HTERT RPE-1 (cell line): Measurements from ENCODE around the gene TRIM14.
"Not testable (repeated sequence)": the region's sequence is repeated elsewhere in the genome, so short reads cannot be mapped to it uniquely, and the experiment has no call there.

Experiments used
- in situ Hi-C: fragments of 300-500 bp; cut with MboI; formaldehyde crosslinking; loops from 4 replicates; pipeline ENCODE4 v1.14.3; 2020; ENCODE audit warnings: low sequenced_read_pairs

Gene TRIM14

DNA sequence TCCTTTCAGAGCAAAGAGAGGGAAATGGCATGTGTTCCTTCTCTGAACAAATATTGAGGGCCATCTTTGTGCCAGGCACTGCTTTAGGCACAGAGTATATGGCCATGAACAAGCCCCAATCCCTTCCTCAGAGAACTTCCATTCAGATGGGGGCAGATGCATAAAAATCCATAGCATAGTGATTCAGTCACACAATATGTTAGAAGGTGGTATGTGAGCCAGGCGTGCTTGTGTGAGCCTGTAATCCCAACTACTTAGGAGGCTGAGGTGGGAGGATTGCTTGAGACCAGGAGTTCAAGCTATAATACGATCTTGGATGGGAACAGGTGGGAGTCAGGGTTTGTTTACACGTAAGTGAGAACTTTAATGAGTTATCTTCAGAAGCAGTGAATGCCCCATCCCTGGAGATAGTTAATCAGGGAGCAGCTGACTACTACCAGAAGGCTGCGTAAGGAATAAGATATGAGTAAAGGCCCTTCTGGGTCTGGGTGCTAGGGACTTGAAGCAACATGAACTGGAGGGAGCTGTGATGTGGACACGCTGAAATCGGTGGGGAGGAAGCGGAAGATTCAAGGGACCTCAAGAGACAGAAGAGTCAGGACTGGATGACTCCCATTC is 35.3 kb downstream of the TRIM14 start:
- in situ Hi-C loops, result no loop called here

DNA sequence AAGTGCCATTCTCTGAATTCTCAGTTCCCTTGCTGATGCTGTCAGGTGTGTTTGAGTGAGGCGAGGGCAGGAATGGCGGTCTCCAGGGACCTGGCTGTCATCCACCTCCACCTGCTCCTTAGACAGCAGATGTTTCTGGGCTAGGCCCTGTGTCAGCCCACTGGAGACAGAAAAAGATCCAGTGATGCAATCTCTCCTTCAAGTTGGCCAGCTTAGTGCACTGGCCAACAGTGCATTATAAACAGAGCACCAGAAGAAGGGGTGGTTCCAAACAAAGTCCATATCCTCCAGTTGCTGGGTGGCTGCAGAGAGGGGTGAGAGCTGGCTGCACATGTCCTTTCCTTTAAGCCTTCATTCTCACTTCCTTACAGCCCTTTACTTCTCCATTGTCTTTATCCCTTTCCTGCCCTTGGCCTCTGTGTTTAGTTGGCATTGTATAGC is 35.9 kb downstream of the TRIM14 start:
- in situ Hi-C loops, result no loop called here

DNA sequence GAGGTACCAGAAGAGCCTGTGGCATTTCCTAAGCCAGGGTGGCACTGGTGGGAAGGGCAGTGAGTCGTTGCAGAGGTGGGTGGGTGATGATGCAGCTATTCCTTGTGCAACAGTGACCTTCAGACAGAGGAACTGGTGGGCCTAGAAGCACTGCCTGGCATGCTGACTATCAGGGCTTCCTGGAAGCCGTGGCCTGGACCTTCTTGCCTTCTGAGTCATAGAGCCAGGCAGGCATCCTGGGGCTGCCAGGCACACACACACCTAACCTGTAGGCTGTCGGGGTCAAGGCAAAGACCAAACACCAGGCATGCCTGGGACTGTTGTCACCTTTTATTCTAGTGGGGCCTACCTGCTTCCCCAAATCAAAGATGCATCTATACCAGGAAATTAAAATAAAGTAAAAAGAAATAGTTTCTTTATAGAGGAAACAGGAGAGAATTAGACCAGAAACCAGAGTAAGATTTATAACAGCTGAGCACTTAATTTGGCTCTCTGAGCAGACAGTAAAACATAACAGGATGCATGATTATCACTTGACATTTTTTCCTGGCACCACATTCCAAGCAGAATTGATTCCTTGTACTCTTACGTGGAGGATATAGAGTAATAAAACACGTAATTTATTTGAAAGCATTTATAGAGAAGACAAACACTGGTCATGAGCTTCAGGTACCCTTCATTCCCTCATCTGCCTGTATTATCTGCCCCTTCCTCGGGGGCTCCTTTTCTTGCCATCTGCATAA is 37.4 kb downstream of the TRIM14 start:
- in situ Hi-C loops, result no loop called here

GRCh38 chr9:98080780-98081179 is 38.2 kb downstream of the TRIM14 start:
- in situ Hi-C loops, result no loop called here

GRCh38 chr9:98080326-98080725 is 38.7 kb downstream of the TRIM14 start:
- in situ Hi-C loops, result no loop called here

GRCh38 chr9:98078895-98079294 is 40.1 kb downstream of the TRIM14 start:
- in situ Hi-C loops, result no loop called here

- in situ Hi-C loops, result not testable (repeated sequence)
Measured at GRCh38 chr9:98076514-98076890, 42.5 kb downstream of the TRIM14 start.

GRCh38 chr9:98075332-98075805 is 43.7 kb downstream of the TRIM14 start:
- in situ Hi-C loops, result no loop called here

DNA sequence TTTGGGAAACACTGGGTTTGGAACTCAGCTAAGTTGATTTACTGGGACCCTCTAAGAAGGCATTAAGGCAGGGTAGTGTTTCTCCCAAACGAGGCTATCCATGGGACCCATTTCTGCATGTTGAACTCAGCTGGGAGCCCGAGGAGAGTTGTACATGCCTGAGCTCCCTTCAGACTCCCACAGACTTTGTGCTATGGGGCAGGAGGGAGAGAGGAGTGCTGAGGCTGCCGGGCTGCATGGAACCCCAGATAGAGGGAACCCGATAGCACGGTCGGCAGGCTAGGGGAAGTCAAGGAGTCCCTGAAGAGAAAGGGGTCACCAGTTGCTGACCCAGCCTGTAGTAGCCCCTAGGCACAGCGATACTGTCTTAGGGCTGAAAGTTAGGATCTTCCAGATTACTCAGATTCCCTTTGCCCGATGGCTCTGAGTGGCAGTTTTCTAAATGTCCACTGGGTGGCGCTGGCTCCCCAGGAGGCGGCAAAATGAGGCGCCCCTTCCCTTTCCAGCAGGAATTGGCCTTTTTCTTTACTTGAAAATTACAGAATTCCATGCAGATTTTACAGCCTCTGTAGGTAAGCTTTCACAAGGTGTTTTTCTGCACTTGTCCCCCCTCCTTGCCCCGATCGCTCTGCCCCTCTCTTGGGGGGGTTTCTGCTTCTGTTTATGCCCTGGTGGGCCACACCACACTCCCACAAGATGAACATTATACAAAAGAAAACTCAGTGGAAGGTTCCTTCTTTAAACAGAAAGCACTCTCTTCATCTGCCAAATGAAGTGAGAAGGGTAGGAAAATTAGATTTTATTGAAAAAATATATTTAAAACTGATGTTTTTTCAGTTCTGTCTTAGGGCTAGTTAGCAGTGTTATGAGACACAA is 44.7 kb downstream of the TRIM14 start:
- in situ Hi-C loops, result no loop called here

- in situ Hi-C loops, result no loop called here
Measured at GRCh38 chr9:98071737-98072136, 47.3 kb downstream of the TRIM14 start.

- in situ Hi-C loops, result no loop called here
Measured at GRCh38 chr9:98070704-98071103, 48.3 kb downstream of the TRIM14 start.

DNA sequence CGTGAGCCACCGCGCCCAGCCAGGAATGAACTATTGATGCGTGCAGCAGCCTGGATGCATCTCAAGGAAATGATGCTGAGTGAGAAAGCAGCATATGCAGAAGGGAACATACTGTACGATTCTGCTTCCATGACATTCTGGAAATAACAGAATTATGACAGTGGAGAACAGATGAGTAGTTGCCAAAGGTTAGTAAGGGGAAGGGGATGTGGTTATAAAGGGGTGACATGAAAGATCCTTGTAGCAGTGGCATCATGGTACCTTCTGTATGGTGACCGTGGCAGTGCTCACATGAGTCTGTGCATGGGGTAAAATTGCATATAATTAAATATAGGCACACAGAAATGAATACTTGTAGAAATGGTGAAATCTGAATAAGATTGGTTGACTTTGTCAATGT is 49.5 kb downstream of the TRIM14 start:
- in situ Hi-C loops, result no loop called here

GRCh38 chr9:98067184-98067583 is 51.8 kb downstream of the TRIM14 start:
- in situ Hi-C loops, result no loop called here

DNA sequence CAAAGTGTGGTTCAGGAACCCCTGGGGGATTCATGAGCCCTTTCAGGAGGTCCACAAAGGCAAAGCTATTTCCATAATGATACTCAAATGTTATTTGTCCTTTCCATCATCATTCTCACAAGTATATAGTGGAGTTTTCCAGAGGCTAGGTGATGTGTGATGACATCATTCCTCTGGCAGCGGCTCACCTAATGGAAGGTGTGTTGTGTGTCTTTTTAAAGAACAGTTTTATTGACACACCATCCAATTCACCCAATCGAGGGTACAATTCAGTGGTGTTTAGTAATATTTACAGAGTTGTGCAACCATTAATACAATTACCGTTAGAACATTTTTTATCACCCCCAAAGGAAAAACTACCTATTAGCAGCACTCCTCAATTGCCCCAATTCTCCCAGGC is 52.8 kb downstream of the TRIM14 start:
- in situ Hi-C loops, result no loop called here

GRCh38 chr9:98064623-98065392 is 54.2 kb downstream of the TRIM14 start:
- in situ Hi-C loops, result no loop called here

DNA sequence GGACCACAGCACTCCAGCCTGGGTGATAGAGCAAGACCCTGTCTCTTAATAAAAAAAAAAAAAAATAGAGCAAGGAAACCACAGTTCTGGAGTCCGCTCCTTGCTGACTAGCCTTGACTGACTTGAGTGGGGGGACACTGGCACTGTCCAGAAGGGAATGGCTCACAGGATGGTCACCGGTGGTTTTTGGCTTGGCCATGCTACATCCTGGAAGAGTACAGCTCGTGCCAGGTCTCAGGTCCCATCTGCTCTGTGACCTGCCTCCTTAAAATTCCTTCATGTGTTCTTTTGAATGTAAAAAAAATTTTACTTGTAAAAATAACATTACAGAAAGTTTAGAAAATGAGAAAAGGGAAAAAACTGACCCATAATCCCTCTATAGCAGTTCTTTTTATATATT is 56.9 kb downstream of the TRIM14 start:
- in situ Hi-C loops, result no loop called here

GRCh38 chr9:98057138-98057799 is 61.8 kb downstream of the TRIM14 start:
- in situ Hi-C loops, result no loop called here

GRCh38 chr9:98056269-98057137 is 62.5 kb downstream of the TRIM14 start, which contains the start of gene NANS:
Gene NANS, plus strand, starts transcription at chr9:98056732. Its CDS starts 77 bp downstream, at chr9:98056809.
- in situ Hi-C loops, result no loop called here

DNA sequence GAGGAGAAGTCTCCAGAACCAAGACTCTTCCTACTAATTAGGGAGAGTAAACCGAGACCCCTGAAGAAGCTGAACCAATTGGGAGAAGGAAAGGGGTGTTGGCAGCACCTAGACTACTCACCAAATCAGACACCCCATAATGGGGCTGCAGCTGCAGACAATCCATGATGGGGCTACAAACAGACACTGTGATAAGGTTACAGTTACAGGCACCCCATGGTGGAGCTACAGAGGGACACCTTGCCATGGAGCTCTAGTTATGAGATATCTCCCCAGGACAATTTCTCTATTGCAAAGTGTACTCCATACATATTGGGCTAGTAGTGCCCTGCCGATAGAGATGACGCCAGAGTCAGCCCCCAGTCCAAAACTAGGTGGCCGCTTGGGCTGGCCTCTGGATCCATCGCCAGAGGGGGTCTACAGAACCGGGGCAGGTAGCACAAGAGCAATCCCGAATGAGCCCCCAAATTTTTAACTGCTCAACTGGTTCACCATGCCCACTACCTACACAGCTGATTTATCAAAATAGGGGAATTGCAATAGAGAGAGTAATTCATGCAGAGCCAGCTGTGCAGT is 64.6 kb downstream of the TRIM14 start:
- in situ Hi-C loops, result no loop called here
